HG02759 (cell line): Measurements from ENCODE around the gene TRIM40.
"Not testable (repeated sequence)": the region's sequence is repeated elsewhere in the genome, so short reads cannot be mapped to it uniquely, and the experiment has no call there.

Experiments
- ATAC-seq: cut with Tn5 transposase; IDR thresholded peaks from one replicate; pipeline ENCODE4 v1.9.1; 2021; ENCODE audit warnings: mild to moderate bottlenecking, moderate library complexity; ENCODE audit not compliant: unreplicated experiment

The TRIM40 gene

GRCh38 chr6:30113003-30113759, 22.8 kb upstream of the TRIM40 start, which contains the start of gene TRIM31:
TSS of gene TRIM31 (minus strand) at chr6:30113090. CDS start at chr6:30112805, 285 bp downstream.
- peak; percentile 83 for ATAC-seq

DNA sequence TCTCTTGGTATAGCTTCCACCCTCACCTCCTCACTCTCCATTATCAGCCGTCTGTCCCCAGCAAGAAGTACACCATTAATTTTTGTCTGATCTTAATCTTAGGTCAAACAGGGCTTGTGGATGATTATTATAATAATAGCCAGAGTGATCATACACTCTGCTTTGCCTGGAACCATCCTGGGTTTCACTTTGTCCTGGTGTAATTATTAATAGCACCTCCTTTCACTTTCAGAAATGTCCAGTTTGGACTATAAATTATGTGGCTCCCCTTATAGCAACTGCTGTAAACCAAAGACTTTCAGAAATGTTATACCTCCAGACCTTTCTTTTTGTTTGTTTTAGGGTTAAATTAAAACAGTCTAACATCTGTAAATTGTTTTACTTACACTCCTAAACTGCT, 22.1 kb upstream of the TRIM40 start:
- no peak for ATAC-seq

- ATAC-seq: no peak
Observed at GRCh38 chr6:30116724-30117123, 19.2 kb upstream of the TRIM40 start.

GRCh38 chr6:30118691-30119090, 17.2 kb upstream of the TRIM40 start:
- not testable (repeated sequence) for ATAC-seq

- ATAC-seq: no peak
Observed at GRCh38 chr6:30121446-30122366, 14.2 kb upstream of the TRIM40 start.

- ATAC-seq: no peak
Observed at GRCh38 chr6:30122515-30122914, 13.4 kb upstream of the TRIM40 start.

GRCh38 chr6:30127238-30128093, 8.5 kb upstream of the TRIM40 start:
- no peak for ATAC-seq

- ATAC-seq: no peak
Observed at GRCh38 chr6:30129265-30130178, 6.4 kb upstream of the TRIM40 start.

DNA sequence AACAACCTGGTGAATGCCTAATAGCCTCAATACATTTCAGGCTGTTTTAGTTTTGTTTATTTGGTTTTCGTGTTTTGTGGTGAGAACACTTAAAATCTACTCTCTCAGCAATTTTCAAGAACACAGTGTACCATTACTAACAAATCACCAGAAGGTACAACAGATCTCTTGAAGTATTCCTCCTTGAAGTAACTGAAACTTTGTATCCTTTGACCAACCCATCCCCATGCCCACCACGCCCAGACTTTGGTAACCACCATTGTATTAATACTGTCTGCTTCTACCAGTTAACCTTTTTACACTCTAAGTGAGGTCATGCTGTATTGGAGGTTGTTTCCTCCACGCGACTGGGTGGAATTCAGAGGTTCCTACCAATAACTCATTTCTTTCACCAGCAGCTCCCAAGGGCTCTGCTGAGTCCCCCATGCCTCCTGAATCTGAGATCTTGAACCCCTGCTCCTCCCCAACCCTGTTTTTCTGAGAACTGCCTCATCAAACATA, 5.7 kb upstream of the TRIM40 start:
- no peak for ATAC-seq

DNA sequence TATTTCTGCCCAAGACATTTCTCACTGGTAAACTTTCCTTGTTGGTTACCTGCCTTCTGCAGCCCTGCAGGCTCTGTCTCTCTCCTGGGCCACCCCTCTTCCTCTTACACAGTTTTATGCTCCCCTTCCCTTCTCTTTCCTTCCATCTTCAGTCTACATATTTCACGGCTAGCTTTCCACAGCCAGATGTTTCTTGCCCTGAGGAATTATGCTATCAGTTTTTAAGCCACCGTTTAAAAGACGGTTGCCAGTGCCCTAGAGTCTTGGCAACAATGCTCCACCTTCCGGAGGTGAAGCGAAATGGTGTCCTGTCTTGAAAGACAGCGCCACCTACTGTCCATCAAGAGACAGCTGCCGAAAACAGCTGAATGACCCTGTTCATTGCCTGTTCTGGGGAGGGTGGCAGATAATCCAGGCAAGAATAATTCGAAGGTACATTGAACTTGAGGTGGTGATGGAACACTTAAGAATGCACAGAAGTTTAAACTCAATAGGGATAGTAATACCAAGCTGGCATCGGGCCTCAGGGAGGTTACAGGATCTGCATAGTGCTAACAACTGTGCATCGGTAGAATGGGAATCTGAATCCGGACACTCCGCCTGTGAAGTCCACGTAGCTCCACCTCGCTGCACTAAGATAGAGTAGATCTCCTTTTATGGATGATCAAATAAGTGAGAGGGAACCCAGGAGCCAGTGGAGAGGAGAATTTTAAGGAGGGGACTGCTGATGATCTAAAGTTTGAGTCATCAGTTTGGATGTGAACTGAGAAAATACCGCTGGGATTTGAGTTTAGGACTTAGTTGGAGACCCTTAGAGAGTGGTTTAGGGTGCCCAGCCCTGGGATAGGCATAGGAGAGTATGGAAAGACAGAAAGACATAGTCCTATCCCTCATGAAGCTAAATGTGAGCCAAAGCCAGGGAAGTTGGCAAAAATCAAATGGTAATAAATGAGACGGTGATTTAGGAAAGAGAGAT, 4.8 kb upstream of the TRIM40 start:
- peak; percentile 65 for ATAC-seq

- ATAC-seq: no peak
Observed at GRCh38 chr6:30131947-30132497, 3.9 kb upstream of the TRIM40 start.

GRCh38 chr6:30135147-30135546, 793 bp upstream of the TRIM40 start:
- no peak for ATAC-seq

- ATAC-seq: no peak
Observed at GRCh38 chr6:30136570-30137286, 788 bp downstream of the TRIM40 start.

DNA sequence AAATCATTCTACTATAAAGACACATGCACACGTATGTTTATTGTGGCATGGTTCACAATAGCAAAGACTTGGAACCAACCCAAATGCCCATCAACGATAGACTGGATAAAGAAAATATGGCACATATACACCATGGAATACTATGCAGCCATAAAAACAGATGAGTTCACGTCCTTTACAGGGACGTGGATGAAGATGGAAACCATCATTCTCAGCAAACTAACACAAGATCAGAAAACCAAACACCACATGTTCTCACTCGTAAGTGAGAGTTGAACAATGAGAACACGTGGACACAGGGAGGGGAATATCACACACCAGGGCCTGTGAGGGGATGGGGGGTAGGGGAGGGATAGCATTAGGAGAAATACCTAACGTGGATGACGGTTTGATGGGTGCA, 4.3 kb downstream of the TRIM40 start:
- ATAC-seq: not testable (repeated sequence)

GRCh38 chr6:30142665-30143064, 6.7 kb downstream of the TRIM40 start:
- no peak for ATAC-seq

DNA sequence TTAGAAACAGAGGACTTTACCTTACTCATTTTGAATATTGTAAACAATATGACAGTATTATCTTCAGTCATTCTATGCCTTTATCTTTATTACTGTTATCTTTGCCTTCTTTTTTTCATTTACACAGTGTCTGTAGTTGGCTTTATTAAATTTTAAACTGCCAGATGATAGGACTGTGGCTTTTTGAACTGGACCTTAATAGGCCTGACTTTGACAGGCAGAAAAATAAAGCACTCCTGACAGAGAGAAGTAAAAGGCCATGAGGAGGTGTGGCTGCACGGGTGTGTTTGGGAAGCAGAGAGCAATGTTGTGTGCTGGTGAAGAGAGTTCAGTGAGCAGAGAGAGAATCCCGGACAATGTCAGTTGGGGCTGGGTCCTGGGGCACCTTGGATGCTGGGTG, 7.8 kb downstream of the TRIM40 start:
- ATAC-seq: no peak

DNA sequence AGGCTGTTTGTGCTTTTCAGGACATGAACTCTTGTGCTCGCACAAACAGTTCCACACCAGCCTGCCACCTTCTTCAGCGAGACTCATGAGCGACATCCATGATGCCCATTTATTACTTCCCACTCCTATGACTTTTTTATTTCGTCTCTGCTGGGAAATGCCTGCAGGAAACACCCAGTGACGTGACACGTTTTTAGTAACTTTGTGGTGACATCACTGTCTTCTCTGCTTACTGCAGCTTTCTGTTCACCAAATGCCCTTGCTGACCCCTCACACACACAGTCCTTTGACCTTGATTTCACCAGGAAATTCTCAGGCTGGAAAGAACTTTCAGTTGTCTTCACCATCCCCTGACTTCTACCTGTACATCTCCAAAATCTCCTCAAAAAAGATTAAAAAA, 8.9 kb downstream of the TRIM40 start:
- ATAC-seq: no peak

DNA sequence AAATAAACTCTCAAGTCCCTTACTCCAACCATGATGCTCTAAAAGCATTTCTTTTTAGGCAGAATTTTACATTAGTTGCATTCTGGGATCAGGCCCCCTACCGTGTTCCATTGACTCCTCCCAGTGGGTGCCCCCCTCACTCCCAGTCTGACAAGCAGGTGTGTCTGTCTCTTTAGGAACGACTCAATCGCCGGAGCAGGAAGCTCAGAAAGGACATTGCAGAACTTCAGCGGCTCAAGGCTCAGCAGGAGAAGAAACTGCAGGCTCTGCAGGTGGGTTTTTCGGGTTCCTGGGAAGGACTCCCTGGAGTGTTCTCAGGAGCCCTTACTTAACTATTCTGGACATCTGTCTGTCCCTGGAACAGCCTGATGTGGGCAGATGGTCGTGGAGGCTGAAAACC, 9.9 kb downstream of the TRIM40 start:
- no peak for ATAC-seq
